Peyer's patch (tissue), 4 donors: ENCODE results near the gene MAPK10. TPM values are rescaled to one million over a fixed set of nuclear protein-coding genes. Genes with fewer than 3 reads are reported as not detected.
"Not testable (repeated sequence)": the region's sequence is repeated elsewhere in the genome, so short reads cannot be mapped to it uniquely, and the experiment has no call there.

Experiments
- DNase-seq, 3 donors: peaks; one replicate each; pipeline ENCODE4 v3.0.0-alpha.2; 2017 to 2019
- H3K27ac ChIP-seq, 4 donors: fragments of 200-600 bp; sonication (generic); one replicate each; pipeline ENCODE4 v1.5.1; 2016 to 2019
- H3K27me3 ChIP-seq, 2 donors: fragments of 200-600 bp; sonication (generic); one replicate each; pipeline ENCODE4 v1.5.1; 2019
- H3K36me3 ChIP-seq, 3 donors: fragments of 200-600 bp; sonication (generic); one replicate each; pipeline ENCODE4 v1.5.1; 2016 to 2019
- H3K4me1 ChIP-seq, 4 donors: fragments of 200-600 bp; sonication (generic); one replicate each; pipeline ENCODE4 v1.5.1; 2016 to 2019
- H3K4me3 ChIP-seq, 4 donors: fragments of 200-600 bp; sonication (generic); 1 replicate in 3 of 4; 2 replicates in 1 of 4; pipeline ENCODE4 v1.5.1; 2016 to 2019; ENCODE audit warnings: mild to moderate bottlenecking in 1 of 4
- H3K9me3 ChIP-seq, 4 donors: fragments of 200-600 bp; sonication (generic); one replicate each; pipeline ENCODE4 v1.5.1; 2016 to 2019; ENCODE audit warnings: mild to moderate bottlenecking in 1 of 4
- CTCF ChIP-seq, 6 experiments: fragments of 450-650 bp in 4 of 6; fragments of 200-600 bp in 2 of 6; sonication (generic) in 1 of 6; IDR thresholded peaks; one replicate each; pipeline ENCODE4 v1.5.1; 2017 to 2019; ENCODE audit warnings: antibody characterized with exemption in 6 of 6, mild to moderate bottlenecking in 3 of 6, moderate library complexity in 1 of 6
- POLR2A ChIP-seq, 2 donors: fragments of 450-650 bp; IDR thresholded peaks; one replicate each; pipeline ENCODE4 v1.5.1; 2017; ENCODE audit warnings: antibody characterized with exemption in 2 of 2, mild to moderate bottlenecking in 2 of 2, moderate library complexity in 2 of 2
- total RNA-seq, 4 donors: library from RNA; depleted of rRNA; stranded (reverse); fragments of >200 nt; gene quantifications; one replicate each; pipeline ENCODE4 v1.1.0, GENCODE V29; 2016

The MAPK10 gene
- total RNA-seq, 4 donors from 2014 or later, result 1.8 to 35.5 (median 7.3) TPM

- Histone ChIP-seq H3K27me3 (no peaks in the 10 kb centered on the region), H3K27ac (no peak overlapping the region), H3K9me3 (no peaks in the 10 kb centered on the region), H3K36me3 (no peaks in the 10 kb centered on the region), H3K4me3 (no peak overlapping the region), H3K4me1 (no peaks in the 10 kb centered on the region)
- TF ChIP-seq POLR2A (IDR thresholded peaks at IDR 0.05) (no peak), CTCF (IDR thresholded peaks at IDR 0.05) (no peak)
- DNase-seq, result no peak
Observed at GRCh38 chr4:86174506-86174905, 185.3 kb downstream of the MAPK10 start.

DNA sequence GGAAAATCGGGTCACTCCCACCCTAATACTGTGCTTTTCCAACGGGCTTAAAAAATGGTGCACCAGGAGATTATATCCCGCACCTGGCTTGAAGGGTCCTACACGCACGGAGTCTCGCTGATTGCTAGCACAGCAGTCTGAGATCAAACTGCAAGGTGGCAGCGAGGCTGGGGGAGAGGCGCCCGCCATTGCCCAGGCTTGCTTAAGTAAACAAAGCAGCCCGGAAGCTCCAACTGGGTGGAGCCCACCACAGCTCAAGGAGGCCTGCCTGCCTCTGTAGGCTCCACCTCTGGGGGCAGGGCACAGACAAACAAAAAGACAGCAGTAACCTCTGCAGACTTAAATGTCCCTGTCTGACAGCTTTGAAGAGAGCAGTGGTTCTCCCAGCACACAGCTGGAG, 191.5 kb downstream of the MAPK10 start:
- DNase-seq, H3K27me3 ChIP-seq, H3K9me3 ChIP-seq, H3K4me3 ChIP-seq, H3K27ac ChIP-seq, H3K4me1 ChIP-seq, H3K36me3 ChIP-seq: not testable (repeated sequence)

- H3K27me3 ChIP-seq, result no peaks in the 10 kb centered on the region
- TF ChIP-seq POLR2A (IDR thresholded peaks at IDR 0.05), result no peak
- TF ChIP-seq CTCF (IDR thresholded peaks at IDR 0.05), result no peak
- H3K4me3 ChIP-seq, result no peak overlapping the region
- no peak overlapping the region for H3K27ac ChIP-seq
- DNase-seq, result no peak
- no peaks in the 10 kb centered on the region for H3K36me3 ChIP-seq
- no peaks in the 10 kb centered on the region for H3K9me3 ChIP-seq
- no peaks in the 10 kb centered on the region for H3K4me1 ChIP-seq
Observed at GRCh38 chr4:86160426-86160825, 199.4 kb downstream of the MAPK10 start.

DNA sequence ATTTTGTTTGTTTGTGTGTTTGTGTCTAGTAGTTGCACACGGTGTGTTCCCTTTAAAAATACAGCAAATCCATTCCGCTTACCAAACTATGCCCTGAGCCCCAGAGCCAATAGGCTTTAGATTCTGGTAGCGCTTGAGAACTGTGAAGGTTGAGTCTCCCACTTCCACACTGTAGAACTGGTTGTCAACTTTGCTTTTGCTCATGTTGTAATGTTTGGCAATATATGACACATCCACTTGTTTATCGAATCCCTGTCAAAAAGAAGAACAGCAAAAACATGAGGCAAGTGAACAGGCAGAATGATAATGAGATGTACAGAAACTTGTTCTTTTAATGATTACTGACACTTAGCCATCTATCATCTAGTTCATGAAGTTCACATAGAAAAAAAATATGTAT, 200.6 kb downstream of the MAPK10 start:
- Histone ChIP-seq H3K36me3 (no peaks in the 10 kb centered on the region), H3K27ac (no peak overlapping the region), H3K4me1 (no peaks in the 10 kb centered on the region), H3K9me3 (no peaks in the 10 kb centered on the region), H3K4me3 (no peak overlapping the region), H3K27me3 (no peaks in the 10 kb centered on the region)
- no peak for DNase-seq
- TF ChIP-seq POLR2A (IDR thresholded peaks at IDR 0.05) (no peak), CTCF (IDR thresholded peaks at IDR 0.05) (no peak)

DNA sequence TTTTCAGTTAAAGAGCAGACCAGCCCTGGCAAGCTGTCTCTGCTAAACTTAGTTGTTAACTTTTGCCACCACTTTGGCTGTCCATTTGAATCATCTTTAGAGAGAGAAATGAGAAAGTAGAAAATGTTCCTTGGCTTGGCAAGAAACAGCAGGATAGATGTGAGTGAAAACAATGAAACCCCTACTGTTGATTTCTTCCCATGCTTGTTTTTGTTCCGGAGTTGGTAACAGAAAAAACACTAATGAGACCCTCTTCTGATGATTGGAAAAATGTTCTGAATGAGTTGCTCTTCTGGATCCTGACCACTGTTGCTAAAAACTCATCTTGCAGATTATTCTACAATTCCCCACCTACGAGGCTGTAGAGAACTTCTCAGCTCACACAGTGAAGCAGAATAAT, 203.3 kb downstream of the MAPK10 start:
- Histone ChIP-seq H3K36me3 (no peaks in the 10 kb centered on the region), H3K4me3 (no peak overlapping the region), H3K9me3 (no peaks in the 10 kb centered on the region), H3K27me3 (no peaks in the 10 kb centered on the region), H3K4me1 (no peaks in the 10 kb centered on the region), H3K27ac (no peak overlapping the region)
- no peak for DNase-seq
- TF ChIP-seq POLR2A (IDR thresholded peaks at IDR 0.05) (no peak), CTCF (IDR thresholded peaks at IDR 0.05) (no peak)

DNA sequence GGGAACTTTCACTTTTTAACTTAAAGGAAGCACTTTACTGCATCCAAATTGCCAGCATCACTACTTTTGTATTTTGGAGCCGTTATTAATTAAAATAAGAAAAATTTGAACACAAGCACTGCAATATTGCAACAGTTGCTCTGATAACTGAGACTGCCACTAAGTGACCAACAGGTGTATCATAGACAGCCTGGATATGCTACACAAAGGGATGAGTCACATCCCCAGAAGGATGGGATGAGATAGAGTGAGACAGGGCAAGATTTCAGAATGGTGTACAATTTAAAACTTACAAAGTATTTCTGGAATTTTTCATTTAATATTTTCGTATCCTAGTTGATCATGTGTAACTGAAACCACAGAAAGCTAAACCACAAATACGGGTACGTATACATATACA, 204.1 kb downstream of the MAPK10 start:
- H3K4me3 ChIP-seq, result no peak overlapping the region
- H3K36me3 ChIP-seq, result no peaks in the 10 kb centered on the region
- H3K4me1 ChIP-seq, result no peaks in the 10 kb centered on the region
- H3K27ac ChIP-seq, result no peak overlapping the region
- H3K9me3 ChIP-seq, result no peaks in the 10 kb centered on the region
- TF ChIP-seq CTCF (IDR thresholded peaks at IDR 0.05) (no peak), POLR2A (IDR thresholded peaks at IDR 0.05) (no peak)
- no peaks in the 10 kb centered on the region for H3K27me3 ChIP-seq
- DNase-seq, result no peak
